Spleen (tissue), 7 donors: ENCODE data around the gene TRPM8.

Source experiments
- POLR2AphosphoS5 ChIP-seq, 3 donors: sonication (generic); formaldehyde crosslinking; IDR thresholded peaks; one replicate each; pipeline ENCODE4 v1.5.1; 2017; ENCODE audit warnings: antibody characterized with exemption in 3 of 3
- TF ChIP-seq, protein P1 (sequence below), 11 experiments: fragments of 200-600 bp in 7 of 11; fragments of 450-650 bp in 4 of 11; sonication (generic) in 4 of 11; IDR thresholded peaks in 8 of 11; conservative IDR thresholded peaks in 3 of 11; 1 replicate in 7 of 11; 2 replicates in 4 of 11; pipeline versions ENCODE4 v1.4.0 to v1.8.0; 2016 to 2021; ENCODE audit warnings: antibody characterized with exemption in 11 of 11, inconsistent platforms in 4 of 11, mild to moderate bottlenecking in 1 of 11
- donor health status: DM: no; HTN: no; CAD: no; lungs with moderate emphysema.
- donor health status: DM: no; HTN: no; CAD: no.
- donor health status: DM: no; HTN: no; CAD: no.

DNA sequence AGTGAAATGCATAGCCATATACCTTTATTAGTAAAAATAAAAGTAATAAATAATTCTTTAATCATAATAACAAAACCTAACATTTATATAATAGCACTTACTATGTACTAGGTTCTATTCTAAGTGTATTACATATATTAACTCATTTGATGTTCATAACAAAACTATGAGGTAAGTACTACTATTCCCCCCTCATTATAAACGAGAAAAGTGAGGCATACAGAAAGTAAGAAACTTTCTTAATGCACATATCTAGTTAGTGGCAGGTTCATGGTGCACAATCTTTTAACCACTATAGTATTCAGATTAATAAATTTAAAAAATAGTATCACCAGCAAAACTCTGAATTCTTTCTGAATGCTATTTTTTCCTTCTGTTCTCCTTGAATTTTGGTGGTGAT, 27.5 kb downstream of the TRPM8 start:
- TF ChIP-seq, protein P1, sequence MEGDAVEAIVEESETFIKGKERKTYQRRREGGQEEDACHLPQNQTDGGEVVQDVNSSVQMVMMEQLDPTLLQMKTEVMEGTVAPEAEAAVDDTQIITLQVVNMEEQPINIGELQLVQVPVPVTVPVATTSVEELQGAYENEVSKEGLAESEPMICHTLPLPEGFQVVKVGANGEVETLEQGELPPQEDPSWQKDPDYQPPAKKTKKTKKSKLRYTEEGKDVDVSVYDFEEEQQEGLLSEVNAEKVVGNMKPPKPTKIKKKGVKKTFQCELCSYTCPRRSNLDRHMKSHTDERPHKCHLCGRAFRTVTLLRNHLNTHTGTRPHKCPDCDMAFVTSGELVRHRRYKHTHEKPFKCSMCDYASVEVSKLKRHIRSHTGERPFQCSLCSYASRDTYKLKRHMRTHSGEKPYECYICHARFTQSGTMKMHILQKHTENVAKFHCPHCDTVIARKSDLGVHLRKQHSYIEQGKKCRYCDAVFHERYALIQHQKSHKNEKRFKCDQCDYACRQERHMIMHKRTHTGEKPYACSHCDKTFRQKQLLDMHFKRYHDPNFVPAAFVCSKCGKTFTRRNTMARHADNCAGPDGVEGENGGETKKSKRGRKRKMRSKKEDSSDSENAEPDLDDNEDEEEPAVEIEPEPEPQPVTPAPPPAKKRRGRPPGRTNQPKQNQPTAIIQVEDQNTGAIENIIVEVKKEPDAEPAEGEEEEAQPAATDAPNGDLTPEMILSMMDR (IDR thresholded peaks at IDR 0.05 in 8 of 11, conservative IDR thresholded peaks at IDR 0.05 in 3 of 11): no peak
- TF ChIP-seq POLR2AphosphoS5 (IDR thresholded peaks at IDR 0.05): no peak
